Neutrophil (primary cell): ENCODE measurements around the gene NEDD4L.

ENCODE experiments used
- H3K27ac ChIP-seq: fragments of 200-600 bp; sonication (generic); 2 replicates; pipeline ENCODE4 v1.5.1; 2016; ENCODE audit warnings: mild to moderate bottlenecking, moderate library complexity
- H3K27me3 ChIP-seq: fragments of 200-600 bp; sonication (generic); 2 replicates; pipeline ENCODE4 v1.6.0; 2016; ENCODE audit warnings: mild to moderate bottlenecking
- H3K36me3 ChIP-seq: fragments of 200-600 bp; sonication (generic); 2 replicates; pipeline ENCODE4 v1.5.1; 2017
- H3K4me1 ChIP-seq, 2 experiments: fragments of 200-600 bp in 1 of 2; sonication (generic) in 1 of 2; 1 replicate in 1 of 2; 2 replicates in 1 of 2; pipeline versions ENCODE4 v1.5.1 to v1.6.1; 2013 to 2016; ENCODE audit warnings: low read depth in 1 of 2, low read length in 1 of 2, mild to moderate bottlenecking in 1 of 2, moderate library complexity in 1 of 2; ENCODE audit not compliant: control insufficient read depth in 1 of 2, insufficient read depth in 1 of 2
- H3K4me3 ChIP-seq, 2 experiments: fragments of 200-600 bp in 1 of 2; sonication (generic) in 1 of 2; 1 replicate in 1 of 2; 2 replicates in 1 of 2; pipeline ENCODE4 v1.5.1; 2013 to 2016; ENCODE audit warnings: low read depth in 1 of 2, low read length in 1 of 2, mild to moderate bottlenecking in 1 of 2, moderate library complexity in 1 of 2
- H3K9me3 ChIP-seq: fragments of 200-600 bp; sonication (generic); 2 replicates; pipeline ENCODE4 v1.5.1; 2016
- TF ChIP-seq, protein P1 (sequence below): fragments of 200-600 bp; sonication (generic); IDR thresholded peaks from 2 replicates; pipeline ENCODE4 v1.5.1; 2016; ENCODE audit warnings: antibody characterized with exemption

The NEDD4L gene

GRCh38 chr18:58335223-58335622 lies 291.2 kb downstream of the NEDD4L start:
- Histone ChIP-seq H3K27ac (no peak overlapping the region), H3K27me3 (no peaks in the 10 kb centered on the region), H3K4me3 (no peak overlapping the region), H3K9me3 (no peaks in the 10 kb centered on the region), H3K36me3 (no peaks in the 10 kb centered on the region), H3K4me1 (no peaks in the 10 kb centered on the region)
- TF ChIP-seq, protein P1, sequence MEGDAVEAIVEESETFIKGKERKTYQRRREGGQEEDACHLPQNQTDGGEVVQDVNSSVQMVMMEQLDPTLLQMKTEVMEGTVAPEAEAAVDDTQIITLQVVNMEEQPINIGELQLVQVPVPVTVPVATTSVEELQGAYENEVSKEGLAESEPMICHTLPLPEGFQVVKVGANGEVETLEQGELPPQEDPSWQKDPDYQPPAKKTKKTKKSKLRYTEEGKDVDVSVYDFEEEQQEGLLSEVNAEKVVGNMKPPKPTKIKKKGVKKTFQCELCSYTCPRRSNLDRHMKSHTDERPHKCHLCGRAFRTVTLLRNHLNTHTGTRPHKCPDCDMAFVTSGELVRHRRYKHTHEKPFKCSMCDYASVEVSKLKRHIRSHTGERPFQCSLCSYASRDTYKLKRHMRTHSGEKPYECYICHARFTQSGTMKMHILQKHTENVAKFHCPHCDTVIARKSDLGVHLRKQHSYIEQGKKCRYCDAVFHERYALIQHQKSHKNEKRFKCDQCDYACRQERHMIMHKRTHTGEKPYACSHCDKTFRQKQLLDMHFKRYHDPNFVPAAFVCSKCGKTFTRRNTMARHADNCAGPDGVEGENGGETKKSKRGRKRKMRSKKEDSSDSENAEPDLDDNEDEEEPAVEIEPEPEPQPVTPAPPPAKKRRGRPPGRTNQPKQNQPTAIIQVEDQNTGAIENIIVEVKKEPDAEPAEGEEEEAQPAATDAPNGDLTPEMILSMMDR = no peak

DNA sequence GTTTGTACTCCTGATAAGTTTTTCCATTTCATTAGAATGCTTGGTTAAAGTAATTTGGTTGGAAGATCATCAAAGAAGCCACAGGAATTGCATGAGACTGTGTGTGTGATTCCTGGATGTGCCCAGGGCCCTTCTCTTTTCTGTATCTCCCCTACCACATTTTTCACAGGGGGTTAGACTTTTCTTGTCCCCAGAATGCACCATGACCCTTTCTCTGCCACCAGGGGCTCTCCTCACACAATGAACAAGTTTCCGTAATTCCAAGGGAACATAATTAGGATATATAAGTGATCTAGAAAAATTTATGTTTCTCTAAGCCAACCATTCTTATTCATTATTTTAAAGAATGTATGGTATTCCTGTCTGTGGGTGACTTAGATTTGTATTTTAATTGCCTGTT lies 291.8 kb downstream of the NEDD4L start:
- H3K4me1 ChIP-seq = no peaks in the 10 kb centered on the region
- H3K36me3 ChIP-seq = no peaks in the 10 kb centered on the region
- TF ChIP-seq, protein P1 = no peak
- no peak overlapping the region for H3K27ac ChIP-seq
- H3K9me3 ChIP-seq = no peaks in the 10 kb centered on the region
- no peak overlapping the region for H3K4me3 ChIP-seq
- no peaks in the 10 kb centered on the region for H3K27me3 ChIP-seq

DNA sequence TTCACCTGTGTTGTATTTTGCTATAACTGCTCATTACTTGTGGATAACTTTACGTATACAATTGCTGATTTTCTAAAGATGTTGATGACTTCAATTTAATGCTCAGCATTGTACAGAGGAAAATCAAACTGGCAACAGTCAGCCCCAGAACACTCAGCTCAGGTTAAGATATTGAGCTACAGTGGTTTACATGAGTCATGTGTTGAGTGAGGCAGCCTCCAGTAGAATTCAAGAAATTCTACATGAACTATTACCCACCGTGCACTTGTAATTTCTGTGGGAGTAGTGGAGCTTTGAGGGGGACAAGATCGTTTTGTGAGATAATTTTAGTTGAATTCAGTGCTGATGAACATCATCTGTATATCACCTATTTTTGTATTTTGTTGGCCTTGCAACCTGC lies 292.6 kb downstream of the NEDD4L start:
- Histone ChIP-seq H3K4me3 (no peak overlapping the region), H3K36me3 (no peaks in the 10 kb centered on the region), H3K27ac (no peak overlapping the region), H3K27me3 (no peaks in the 10 kb centered on the region), H3K9me3 (no peaks in the 10 kb centered on the region), H3K4me1 (no peaks in the 10 kb centered on the region)
- TF ChIP-seq, protein P1 = no peak

DNA sequence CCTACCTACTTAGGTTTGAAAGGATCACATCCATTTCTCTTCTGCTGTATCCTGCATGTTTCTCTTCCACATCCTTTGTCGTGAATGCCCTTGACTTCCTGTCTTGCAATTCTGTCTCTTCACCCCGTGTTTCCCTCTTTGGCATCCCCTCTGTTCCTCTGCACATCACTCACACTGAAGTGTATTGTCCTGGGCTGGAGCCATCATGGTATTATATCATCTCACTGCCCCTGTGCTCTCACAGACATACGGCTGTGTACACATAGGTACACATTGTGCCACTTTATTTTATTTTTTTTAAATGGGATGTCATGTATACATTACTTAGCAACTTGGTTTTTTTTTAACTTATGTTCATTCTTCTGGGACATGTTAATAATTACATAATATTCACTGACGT lies 293.3 kb downstream of the NEDD4L start:
- H3K4me3 ChIP-seq = no peak overlapping the region
- no peaks in the 10 kb centered on the region for H3K9me3 ChIP-seq
- TF ChIP-seq, protein P1 = no peak
- H3K4me1 ChIP-seq = no peaks in the 10 kb centered on the region
- no peaks in the 10 kb centered on the region for H3K27me3 ChIP-seq
- no peak overlapping the region for H3K27ac ChIP-seq
- H3K36me3 ChIP-seq = no peaks in the 10 kb centered on the region

- Histone ChIP-seq H3K27me3 (no peaks in the 10 kb centered on the region), H3K36me3 (no peaks in the 10 kb centered on the region), H3K4me1 (no peaks in the 10 kb centered on the region), H3K27ac (no peak overlapping the region), H3K4me3 (no peak overlapping the region), H3K9me3 (no peaks in the 10 kb centered on the region)
- TF ChIP-seq, protein P1 = no peak
Observed at GRCh38 chr18:58337686-58338085, 293.7 kb downstream of the NEDD4L start.

DNA sequence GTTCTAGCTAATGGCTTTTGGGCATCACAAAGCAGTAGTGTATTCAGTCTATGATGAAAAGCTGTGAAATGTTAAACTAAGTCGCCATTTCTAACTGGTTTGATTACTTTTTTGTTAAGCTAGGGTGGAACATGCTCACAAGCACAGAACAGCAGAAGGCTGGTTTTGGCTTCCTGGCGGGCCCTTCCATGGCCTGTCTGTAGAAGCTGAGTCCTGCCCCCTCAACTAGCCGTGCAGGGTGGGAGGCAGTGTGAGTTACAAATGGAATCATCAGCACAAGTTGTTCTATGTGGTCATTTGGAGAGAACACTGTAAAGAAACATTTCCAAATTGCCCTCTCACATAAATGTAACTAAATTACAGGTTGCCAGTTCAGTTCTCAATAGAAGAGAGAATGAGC lies 294.1 kb downstream of the NEDD4L start:
- Histone ChIP-seq H3K27me3 (no peaks in the 10 kb centered on the region), H3K36me3 (no peaks in the 10 kb centered on the region), H3K27ac (no peak overlapping the region), H3K9me3 (no peaks in the 10 kb centered on the region), H3K4me3 (no peak overlapping the region), H3K4me1 (no peaks in the 10 kb centered on the region)
- TF ChIP-seq, protein P1 = no peak
